ENCODE measurements around the gene CLSTN1. TPM values are rescaled to one million over a fixed set of nuclear protein-coding genes. Genes with fewer than 3 reads are reported as not detected.

The CLSTN1 gene
- total and polyA plus RNA-seq, 2 of the 13 experiments (the other 11 are each of a cell fraction or from before 2014, with no cell fraction given) = 19.7 to 29.8 TPM

- TF ChIP-seq ZBTB40 (IDR thresholded peaks at IDR 0.05) (no peak), ZBTB40 (CRISPR knock-in tag; IDR thresholded peaks at IDR 0.05) (no peak), ARID5B (CRISPR knock-in tag; IDR thresholded peaks at IDR 0.05) (no peak), ASH2L (IDR thresholded peaks at IDR 0.05; ENCODE audit: insufficient read length, low read depth, low read length) (no peak), RELA (CRISPR knock-in tag; IDR thresholded peaks at IDR 0.05) (no peak), TAF15 (IDR thresholded peaks at IDR 0.05; ENCODE audit: low read depth, low read length, poor library complexity, severe bottlenecking) (no peak), ZNF770 (CRISPR knock-in tag; IDR thresholded peaks at IDR 0.05) (no peak), ZNF703 (CRISPR knock-in tag; IDR thresholded peaks at IDR 0.05; ENCODE audit: borderline replicate concordance) (no peak), REST (IDR thresholded peaks at IDR 0.05; ENCODE audit: borderline replicate concordance in 1 of 2, low read depth in 1 of 2, low read length in 2 of 2) (no peak)
Measured at GRCh38 chr1:9770298-9770697, 53.5 kb downstream of the CLSTN1 start (continued).

All from HepG2 (cell line).